Measurements from ENCODE around the gene ZNF506.

Gene ZNF506

GRCh38 chr19:19742773-19743172 lies 78.8 kb downstream of the ZNF506 start:
- Histone ChIP-seq H3K27ac (ENCODE audit: low read length) (no peak overlapping the region), H3K4me3 (ENCODE audit: low read depth in 1 of 2, low read length in 2 of 2) (no peak overlapping the region), H3K27me3 (ENCODE audit: low read depth, low read length) (no peaks in the 10 kb centered on the region), H3K36me3 (ENCODE audit: control insufficient read depth in 1 of 2, insufficient read depth in 2 of 2, low read length in 2 of 2) (no peaks in the 10 kb centered on the region), H3K4me1 (ENCODE audit: control insufficient read depth in 1 of 2, insufficient read depth in 2 of 2, low read length in 2 of 2) (no peaks in the 10 kb centered on the region), H3K9me3 (ENCODE audit: control insufficient read depth in 1 of 2, low read length in 2 of 2) (no peaks in the 10 kb centered on the region)
